HG03175 (cell line): ENCODE data around the gene RNF114.
A peak's percentile ranks its signal among the peaks of the same experiment; 100 is the strongest.
"Not testable (repeated sequence)": the region's sequence is repeated elsewhere in the genome, so short reads cannot be mapped to it uniquely, and the experiment has no call there.

Experiments used
- ATAC-seq: cut with Tn5 transposase; IDR thresholded peaks from one replicate; pipeline ENCODE4 v1.9.1; 2021; ENCODE audit warnings: mild to moderate bottlenecking, moderate library complexity; ENCODE audit not compliant: unreplicated experiment

RNF114 gene, protein sequence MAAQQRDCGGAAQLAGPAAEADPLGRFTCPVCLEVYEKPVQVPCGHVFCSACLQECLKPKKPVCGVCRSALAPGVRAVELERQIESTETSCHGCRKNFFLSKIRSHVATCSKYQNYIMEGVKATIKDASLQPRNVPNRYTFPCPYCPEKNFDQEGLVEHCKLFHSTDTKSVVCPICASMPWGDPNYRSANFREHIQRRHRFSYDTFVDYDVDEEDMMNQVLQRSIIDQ

DNA sequence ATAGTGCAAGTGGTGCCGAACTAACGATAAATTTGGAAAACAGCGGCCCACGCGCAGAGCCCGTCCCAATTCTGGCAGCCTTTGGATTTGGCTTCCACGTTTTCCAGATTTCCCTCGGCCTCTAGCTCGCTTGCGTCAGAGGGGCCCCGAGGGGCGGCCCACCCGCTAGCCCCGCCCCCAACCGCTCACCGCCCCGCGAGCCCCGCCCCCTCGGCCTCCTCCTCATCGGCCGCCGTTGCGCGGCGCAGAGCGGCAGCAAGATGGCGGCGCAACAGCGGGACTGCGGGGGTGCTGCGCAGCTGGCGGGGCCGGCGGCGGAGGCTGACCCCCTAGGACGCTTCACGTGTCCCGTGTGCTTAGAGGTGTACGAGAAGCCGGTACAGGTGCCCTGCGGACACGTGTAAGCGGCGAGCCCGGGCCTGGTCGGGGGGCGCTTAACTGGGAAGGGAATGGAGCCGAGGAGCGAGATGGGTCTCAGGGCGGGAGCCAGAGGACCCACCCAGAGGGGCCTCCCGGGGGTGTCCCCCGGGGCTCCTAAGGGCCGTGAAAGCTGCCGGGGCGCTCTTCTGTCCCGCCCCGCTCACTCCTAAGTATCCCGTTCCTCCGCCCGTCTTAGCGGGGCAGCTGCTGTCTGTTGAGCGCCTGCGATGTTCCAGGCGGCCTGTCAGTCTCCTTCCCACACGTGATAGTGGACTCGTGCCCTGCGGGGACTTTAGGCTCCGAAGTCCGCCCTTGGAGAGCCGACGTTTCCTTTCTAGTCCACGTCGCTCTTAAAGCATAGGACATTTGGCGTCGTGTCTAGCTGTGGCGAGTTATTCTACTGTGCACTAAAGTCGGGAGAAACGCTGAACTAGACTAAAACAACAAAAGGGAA is at the start of gene RNF114:
Gene RNF114 (plus strand): TSS at position 245 of the 874 bp plus-strand sequence. CDS start 16 bp downstream, at position 261.
- ATAC-seq, result peak; percentile 77

DNA sequence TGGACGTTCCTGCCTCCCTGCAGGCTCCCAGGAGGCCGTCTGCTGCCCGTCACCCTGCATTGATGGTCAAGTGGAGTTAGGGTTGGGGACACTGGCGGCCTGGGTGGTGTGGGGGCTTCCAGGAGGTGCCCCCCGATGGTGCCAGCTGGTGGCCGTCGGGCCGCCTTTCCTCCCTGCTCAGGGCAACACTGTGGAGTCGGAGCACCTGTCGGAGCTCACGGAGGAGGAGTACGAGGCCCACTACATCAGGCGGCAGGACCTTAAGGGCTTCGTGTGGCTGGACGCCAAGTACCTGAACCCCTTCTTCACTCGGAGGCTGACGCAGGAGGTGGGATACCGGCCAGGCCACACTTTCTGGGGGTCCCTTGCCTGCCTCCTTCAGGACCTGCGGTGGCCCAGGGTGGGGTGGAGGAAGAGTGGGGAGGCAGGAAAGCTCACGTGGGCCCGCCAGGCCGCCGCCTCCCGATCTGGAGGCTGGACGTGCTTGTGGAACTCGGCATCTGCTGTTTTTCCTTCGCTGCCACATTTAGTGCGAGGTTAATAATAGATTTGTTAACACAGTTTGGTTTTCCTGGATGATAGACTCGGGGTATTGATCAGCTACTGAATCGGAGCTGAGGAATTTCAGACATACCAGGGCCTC is 49.5 kb upstream of the RNF114 start:
- no peak for ATAC-seq

DNA sequence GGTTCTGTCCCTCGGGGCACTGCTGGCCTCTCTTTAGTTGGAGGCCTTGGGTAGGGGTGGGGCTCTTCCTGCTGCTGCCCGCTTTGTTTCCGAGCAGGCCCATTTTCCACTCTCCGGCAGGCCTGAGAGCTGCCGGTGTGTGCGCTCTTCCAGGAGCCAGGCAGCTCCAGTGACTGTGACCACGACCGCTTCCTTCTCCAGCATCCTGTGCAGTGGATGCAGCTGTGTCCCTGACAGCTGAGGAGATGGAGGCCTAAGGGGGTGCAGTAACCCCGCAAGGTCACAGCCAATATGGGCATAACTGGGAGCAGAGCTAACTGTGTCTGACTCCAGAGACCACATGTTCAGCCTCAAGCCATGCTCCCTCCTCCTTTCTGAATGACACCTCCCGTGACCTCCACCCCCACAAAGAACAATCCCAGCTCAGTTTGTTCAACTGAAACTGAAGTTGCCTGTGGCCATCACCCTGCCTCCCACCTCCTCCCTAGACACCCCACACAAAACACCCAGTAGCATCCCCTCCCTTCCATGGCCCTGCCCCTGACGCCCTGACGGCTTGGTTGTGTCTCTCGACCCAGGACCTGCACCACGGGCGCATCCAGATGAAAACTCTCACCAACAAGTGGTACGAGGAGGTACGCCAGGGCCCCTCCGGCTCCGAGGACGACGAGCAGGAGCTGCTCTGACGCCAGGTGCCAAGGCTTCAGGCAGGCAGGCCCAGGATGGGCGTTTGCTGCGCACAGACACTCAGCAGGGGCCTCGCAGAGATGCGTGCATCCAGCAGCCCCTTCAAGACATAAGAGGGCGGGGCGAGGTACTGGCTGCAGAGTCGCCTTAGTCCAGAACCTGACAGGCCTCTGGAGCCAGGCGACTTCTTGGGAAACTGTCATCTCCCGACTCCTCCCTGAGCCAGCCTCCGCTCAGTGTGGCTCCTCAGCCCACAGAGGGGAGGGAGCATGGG is 48.7 kb upstream of the RNF114 start:
- no peak for ATAC-seq

DNA sequence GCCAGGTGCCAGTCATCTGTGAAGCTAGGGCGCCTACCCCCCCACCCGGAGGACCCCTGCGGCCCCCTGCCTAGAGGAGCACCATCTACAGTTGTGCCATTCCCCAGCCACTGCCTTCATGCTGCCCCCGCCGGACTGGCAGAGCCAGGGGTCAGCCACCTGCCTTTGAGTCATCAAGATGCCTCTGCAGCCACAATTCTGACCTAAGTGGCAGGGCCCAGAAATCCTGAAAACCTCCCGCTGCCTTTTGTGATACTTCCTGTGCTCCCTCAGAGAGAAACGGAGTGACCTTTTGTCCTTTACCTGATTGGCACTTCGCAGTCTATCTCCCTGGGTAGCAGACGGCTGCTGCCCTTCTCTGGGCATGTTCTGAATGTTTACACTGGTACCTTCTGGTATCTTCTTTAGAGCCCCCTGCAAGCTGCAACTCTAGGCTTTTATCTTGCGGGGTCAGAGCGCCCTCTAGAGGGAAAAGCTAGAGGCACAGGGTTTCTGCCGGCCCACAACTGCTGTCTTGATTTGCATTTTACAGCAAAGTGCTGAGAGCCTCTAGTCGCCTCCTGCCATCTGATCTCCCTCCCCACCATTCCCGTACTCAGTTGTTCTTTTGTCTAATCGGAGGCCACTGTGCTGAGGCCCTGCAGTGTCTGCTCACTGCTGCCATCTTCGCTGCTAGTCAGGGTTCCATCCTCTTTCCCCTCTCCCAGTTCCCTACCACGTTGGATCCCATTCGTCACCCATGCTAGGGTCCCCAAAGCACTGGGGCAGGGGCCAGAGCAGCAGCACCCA is 47.8 kb upstream of the RNF114 start:
- no peak for ATAC-seq

DNA sequence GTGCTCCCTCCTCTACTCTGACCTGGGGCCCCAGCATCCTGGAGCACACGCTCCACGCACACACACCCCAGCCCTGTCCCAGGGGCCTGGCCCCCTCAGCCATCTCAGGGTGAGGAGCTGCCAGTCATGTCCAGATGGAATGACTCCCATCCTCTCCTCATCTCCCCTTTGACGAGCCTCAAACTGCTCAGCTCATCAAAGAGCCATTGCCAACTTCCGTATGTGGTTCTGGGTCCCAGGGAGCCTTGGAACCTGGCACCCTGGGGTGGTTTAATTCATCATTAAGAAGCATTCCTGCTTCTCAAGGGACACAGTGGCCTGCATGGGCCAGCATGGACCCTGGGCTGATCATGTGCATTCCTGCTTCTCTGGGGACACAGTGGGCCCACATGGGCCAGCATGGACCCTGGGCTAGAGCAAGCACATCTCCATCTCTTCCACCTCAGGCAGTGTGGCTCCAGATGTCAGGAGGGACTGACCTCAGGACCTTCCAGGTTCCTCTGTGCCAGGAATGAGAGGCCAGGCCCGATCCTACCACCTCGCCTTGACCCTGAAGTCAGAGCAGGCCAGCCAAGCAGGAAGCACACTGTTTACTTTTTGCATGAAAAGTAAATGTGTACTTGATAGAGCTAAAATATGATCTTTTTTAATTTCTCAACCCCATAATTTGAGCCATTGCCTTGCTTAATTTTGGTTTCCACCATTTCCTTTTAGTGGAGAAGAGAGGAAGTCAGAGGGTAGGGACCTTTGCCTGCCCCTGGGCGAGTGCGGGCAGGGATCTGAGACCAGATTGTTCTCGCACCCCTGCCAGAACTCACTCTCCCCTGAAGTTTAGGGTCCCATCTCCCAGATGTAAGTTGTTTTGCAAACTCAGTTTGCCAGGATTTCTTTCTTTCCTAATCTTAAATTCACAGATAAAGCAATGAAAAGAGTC is 46.9 kb upstream of the RNF114 start:
- ATAC-seq, result no peak

DNA sequence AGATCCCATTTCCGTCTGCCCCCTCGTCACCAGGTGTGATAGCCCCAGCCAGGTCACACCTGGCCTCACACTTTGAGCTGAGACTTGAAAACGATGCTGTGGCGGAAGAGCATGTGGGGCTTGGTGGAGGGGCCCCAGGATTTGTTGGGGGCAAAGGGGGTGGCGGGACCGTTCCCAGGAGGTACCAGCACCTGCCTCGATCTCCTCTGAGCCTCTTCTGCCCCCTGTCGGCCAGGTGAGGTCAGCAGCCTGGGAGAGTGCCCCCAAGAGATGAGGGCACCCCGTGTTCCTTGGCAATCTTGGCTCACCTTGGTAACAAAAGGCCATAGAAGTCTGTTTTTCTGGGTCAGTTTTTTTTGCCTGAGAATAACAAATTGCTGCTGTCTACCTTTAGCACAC is 46.3 kb upstream of the RNF114 start:
- ATAC-seq, result no peak

DNA sequence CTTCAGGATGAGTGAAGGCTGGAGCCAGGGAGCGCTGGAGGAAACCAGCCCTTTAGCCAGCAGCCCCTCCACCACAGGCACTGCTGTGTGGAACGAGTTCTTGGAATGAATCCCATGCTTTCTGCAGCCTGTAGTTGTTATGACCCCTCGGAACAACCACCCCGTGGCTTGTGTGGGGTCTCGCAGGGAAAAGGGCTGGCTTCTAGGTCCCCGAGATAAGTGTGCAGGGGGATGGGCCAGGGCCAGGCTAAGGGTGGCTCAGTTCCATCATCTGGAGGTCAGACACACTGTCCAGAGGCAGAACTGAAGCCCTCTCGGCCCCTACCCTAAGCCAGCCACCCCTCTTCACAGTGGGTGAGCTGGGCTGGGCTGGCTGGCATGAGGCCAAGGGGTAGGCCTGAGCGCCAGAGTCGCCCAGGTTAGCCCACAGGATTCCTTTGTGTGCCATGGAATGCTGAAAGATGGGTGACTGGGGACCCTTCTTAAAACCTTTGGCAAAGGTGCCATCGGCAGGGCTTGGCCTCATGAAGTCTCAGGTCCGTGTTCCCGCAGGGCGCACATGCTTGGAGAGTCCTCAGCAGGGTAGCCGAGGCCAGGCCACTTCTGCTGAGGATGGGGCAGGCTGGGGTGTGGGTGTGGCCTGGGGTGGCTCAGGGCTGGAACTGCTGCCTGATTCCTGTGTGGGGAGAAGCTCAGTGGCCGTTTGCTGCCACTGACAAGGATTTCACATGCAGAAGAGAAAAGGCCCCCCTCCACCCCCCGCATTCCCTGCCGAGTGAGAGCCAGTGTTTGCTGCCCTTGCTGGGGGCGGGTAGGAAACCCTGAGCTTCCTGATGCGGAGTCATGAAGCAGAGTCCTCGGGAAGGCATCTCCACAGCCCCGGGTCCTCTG is 45.5 kb upstream of the RNF114 start:
- no peak for ATAC-seq

DNA sequence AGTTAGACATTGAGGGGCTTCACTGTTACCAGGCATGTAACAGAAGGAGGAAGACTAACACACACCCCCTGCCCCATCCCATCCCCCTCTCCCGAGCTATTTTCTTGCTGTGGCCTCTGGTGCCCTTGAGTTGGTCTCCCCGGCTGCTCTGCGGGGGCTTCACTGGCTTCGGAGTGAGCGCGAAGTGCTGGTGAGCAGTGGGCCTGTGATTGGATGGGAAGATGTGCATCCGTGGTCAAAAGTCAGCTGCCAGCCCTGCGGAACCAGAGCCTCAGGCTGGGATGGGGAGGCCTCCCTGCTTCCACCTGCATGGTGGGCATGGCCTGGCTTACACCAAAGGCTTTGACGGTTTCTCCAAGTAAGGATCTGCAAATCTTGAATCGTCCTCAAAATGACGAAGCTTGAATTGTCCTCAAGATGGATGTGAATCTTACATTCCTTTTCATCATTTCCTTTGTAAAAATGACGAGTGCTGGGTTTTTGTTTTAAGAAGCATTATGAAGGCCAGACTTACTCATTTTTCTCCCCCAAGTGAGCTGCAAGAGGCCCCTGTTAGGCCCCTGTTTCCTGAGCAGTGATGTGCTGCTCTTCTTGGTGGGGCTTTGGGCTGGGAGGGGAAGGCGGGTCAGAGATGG is 44.6 kb upstream of the RNF114 start:
- ATAC-seq, result no peak

DNA sequence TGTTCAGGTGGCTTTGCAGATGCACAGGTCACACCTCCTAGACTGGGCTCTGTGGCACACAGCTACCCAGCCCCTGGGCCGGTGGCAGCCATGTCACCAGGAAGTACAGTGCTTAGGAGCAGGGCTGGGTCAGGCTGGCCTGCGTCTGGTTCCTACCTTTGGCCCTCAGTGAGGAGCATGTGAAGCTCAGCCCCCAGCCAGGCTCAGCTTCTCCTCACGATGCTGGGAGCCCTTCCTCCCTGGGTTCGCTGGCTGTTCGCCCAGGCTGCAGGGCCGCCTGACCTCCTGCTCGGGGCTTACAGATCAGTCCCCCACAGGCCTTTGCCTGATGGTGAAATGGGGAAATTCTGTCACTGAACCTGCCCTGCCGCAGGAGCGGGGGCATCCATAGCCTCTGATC is 43.9 kb upstream of the RNF114 start:
- ATAC-seq, result no peak

DNA sequence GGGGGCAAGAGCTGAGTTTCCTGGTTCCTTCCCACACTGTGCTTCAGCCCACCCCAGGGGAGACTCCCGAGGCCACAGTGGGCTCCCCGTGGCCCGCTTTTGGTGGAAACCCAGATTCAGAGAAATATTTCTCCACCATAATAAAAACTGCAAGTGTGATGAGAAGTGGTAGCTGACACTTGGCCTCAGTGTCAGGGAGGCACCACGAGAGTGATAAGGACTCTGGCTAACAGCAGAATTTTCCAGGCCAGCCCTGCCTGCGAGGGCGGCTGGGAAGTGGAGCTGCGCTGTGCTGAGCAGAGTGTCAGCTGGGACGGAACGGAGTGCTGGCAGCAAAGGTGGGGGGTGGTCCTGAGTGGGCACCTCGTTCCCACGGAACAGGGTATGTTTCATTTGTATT is 43.4 kb upstream of the RNF114 start:
- ATAC-seq, result no peak

DNA sequence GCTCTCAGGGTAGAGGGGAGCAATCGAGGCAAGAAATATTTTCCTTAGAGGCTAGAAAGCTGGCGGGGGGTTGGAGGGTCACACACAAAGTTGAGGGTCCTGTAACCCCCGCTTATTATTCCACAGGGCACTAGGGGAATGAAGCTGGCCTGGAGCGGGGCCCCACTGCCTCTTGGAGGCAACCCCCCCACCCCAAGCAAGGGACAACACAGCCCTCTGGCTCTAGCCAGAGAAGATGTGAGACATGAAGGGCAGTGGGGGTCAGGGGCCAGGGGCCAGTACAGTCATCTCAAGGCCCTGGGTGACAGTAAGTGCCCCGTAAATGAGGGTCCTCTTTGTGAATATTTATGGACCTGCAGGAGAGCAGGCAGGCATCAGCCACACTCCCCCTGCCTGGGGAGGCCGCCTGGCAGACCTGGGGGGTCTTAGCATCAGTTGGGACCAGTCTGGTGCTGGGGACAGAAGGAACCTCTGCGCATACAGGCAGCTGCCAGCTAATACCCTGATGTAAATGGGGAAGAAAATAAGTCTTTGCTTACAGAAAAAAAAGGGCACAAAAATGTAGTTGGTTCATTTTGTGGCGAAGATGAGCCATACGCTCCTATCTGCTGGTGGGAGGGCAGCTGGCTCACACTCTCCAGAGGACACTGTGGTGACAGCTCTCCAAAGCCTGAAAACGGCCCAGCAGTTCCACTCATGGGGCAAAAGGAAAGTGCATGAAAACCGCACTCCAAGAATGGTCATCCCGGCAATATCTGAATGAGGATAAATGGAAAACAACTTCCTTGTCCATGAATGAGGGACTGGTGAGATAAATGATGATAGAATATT is 42.7 kb upstream of the RNF114 start:
- no peak for ATAC-seq

DNA sequence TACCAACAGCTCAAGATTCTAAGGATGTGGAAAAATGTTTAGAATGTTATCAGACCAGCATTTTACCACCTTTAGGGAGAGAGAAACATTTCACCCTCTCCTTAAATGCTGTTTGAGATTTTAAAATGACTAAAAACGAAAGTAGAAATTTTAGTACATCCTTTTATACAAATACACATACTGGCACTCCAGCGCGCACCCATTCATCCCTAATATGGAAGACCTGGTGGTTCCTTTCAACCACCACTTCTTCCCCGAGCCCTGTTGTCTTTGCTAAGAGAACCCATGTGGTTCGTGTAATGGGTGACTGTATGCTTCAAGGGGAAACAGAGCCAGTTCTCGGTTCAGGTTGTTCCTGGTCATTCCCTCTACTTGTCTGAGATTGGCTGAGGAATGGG is 42.1 kb upstream of the RNF114 start:
- no peak for ATAC-seq

DNA sequence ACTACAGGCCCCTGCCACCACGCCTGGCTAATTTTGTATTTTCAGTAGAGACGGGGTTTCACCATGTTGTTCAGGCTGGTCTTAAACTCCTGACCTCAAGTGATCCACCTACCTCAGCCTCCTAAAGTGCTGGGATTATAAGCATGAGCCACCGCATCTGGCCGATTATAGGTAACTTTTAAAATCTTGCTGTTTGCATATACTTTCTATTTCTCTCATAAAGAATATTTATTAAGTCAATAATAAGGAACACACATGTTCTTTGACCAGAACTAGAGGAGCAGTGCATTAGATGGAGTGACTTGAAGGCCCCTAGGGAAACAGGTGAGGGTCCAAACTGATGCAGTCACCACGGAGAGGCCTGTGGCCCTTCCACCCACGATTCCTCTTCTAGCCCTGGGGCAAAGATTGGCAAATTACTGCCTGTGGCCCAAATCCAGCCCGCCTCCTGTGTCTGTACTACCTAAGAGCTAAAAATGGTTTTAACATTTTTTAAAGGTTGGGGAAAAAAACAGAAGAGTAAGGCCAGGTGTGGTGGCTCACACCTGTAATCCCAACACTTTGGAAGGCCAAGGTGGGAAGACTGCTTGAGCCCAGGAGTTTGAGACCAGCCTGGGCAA is 40.6 kb upstream of the RNF114 start:
- ATAC-seq, result not testable (repeated sequence)

DNA sequence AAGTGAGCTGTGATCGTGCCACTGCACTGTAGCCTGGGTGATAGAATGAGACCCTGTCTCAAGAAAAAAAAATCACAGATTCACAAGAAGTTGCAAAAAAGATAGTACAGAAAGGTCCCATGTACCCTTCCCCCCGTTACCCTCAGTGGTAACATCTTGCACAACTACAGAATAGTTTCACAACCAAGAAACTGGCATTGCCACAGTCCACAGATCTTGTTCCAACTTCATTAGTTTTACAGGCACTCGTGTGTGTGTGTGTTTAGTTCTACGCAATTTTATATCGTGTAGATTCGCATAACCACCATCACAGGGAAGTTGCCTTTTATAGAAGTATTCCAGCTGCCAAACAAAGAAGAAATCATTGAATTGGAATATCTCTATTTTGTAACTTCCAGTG is 40.0 kb upstream of the RNF114 start:
- ATAC-seq, result no peak

DNA sequence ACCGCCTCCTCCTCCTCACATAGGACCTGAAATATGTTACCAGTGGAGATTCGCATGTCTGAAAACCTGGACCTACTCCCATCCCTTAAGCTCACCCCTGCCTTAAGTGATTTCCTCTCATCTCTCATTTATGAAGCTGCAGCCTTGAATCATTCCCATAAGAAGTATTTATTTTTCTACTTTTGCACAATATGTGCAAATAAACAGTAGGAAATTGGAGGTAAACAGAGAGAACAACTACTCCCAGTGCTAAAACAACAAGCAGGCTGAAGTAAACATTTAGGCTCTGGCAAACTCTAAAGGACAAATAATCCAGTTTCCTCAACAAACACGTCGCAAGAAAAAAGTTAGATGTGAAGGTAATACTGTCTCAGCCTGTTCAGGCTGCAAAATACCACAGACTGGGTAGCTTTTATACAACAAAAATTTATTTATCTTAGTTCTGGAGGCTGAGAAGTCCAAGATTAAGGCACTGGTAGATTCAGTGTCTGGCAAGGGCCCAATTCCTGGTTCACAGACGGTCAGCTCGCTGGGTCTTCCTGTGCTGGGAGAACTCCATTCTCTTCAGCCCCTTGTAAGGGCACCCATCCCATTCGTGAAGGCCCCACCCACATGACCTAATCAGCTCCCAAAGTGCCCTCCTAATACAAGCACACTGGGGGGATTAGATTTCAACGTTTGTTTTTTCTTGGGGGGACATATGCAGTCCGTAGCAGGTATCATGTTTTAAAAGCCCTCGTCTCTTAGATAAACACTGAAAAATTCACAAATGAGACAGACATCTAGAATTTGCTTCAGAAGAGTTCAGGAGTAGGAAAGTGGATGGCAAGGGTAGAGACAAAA is 36.4 kb upstream of the RNF114 start:
- no peak for ATAC-seq
